DOHH2 (cell line): ENCODE measurements around the gene TSHZ2.

ENCODE experiments used
- CTCF ChIP-seq: fragments of 200-600 bp; sonication (generic); IDR thresholded peaks from one replicate; pipeline ENCODE4 v1.5.1; 2014; ENCODE audit warnings: antibody characterized with exemption, mild to moderate bottlenecking, low read depth, low read length; ENCODE audit not compliant: poor library complexity, severe bottlenecking
- EZH2phosphoT487 ChIP-seq: fragments of 200-600 bp; sonication (generic); IDR thresholded peaks from 2 replicates; pipeline ENCODE4 v1.6.1; 2017; ENCODE audit warnings: borderline replicate concordance, mild to moderate bottlenecking, antibody characterized with exemption, low read length, moderate library complexity, mixed read lengths

- TF ChIP-seq CTCF (no peak), EZH2phosphoT487 (no peak)
Measured at GRCh38 chr20:53260591-53260990, 288.4 kb downstream of the TSHZ2 start.
